HK-2 (cell line): ENCODE measurements around the gene CFAP77.
A peak's percentile ranks its signal among the peaks of the same experiment; 100 is the strongest.
"Not testable (repeated sequence)": the region's sequence is repeated elsewhere in the genome, so short reads cannot be mapped to it uniquely, and the experiment has no call there.

Source experiments
- DNase-seq: peaks from one replicate; pipeline ENCODE4 v3.0.0-alpha.2; 2018; ENCODE audit not compliant: unreplicated experiment

Gene CFAP77

DNA sequence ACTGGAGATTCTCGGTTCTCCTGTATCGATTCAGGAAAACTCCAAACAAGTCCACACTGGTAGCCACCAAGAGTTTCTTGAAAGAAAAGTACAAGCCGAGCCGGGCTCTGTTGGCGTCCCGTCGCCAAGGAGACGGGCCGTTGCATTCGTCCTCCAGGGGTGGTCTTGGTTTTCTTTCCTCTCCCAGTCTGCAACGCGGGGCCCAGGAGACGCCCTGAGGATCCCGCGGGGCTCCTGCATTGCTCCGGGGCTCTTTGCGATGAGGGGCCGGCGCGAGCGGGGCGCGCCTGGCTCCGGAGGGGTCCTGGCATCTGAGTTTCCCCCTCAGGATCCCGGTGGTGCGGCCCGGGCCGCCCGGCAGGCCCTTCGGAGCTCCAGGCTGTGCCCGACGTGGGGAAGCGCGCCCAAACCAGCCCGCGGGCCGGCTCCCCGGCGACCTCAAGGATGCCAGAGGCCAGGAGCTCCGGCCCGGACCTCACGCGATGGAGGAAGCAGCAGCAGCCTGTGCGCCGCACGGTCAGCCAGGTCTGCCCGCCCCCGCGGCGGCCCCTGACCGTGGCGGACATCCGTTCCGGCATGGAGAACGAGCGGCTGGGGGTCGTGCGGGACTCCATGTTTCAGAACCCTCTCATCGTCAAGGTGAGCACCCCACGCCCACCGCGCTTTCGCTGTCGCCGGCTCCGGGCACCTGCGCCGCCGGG is at the start of gene CFAP77:
TSS of gene CFAP77 (plus strand) at position 384 of the 701 bp plus-strand sequence. CDS start at position 445, 61 bp downstream.
- DNase-seq = peak; percentile 66

DNA sequence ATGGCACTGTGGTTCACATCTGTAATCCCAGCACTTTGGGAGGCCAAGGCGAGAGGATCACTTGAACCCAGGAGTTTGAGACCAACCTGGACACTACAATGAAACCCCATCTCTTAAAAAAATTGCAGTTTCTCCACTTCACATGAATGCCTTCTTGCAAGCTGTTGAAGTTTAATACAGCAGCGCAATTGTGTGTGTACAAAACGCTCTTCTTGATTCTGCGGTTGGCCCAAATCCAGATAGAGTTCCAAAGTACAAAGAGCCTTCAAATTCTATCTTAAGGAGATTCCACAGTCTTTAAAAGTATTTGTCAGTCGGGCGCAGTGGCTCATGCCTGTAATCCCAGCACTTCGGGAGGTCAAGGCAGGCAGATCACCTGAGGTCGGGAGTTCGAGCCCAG is 45.9 kb upstream of the CFAP77 start:
- no peak for DNase-seq

GRCh38 chr9:132365986-132366385 is 44.0 kb upstream of the CFAP77 start:
- DNase-seq = no peak

- DNase-seq = no peak
These were observed 43.5 kb upstream of the CFAP77 start for GRCh38 chr9:132366481-132366880.

- no peak for DNase-seq
These were observed 42.2 kb upstream of the CFAP77 start for GRCh38 chr9:132367613-132368313.

GRCh38 chr9:132369421-132369820 is 40.6 kb upstream of the CFAP77 start:
- DNase-seq = no peak

GRCh38 chr9:132370592-132370991 is 39.4 kb upstream of the CFAP77 start:
- DNase-seq = no peak

- peak; percentile 18 for DNase-seq
These were observed 37.6 kb upstream of the CFAP77 start for GRCh38 chr9:132372177-132373095.

- DNase-seq = not testable (repeated sequence)
These were observed 32.2 kb upstream of the CFAP77 start for GRCh38 chr9:132377769-132378168.

DNA sequence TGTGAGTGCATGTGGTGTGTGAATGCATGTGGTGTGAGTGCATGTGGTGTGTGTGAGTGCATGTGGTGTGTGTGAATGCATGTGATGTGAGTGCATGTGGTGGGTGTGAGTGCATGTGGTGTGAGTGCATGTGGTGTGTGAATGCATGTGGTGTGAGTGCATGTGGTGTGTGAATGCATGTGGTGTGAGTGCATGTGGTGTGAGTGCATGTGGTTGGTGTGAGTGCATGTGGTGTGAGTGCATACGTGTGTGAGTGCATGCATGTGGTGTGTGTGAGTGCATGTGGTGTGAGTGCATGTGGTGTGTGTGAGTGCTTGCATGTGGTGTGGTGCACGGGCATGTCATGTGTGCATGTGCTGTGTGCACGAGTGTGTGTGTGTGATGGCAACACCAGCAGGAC is 31.6 kb upstream of the CFAP77 start:
- DNase-seq = not testable (repeated sequence)

DNA sequence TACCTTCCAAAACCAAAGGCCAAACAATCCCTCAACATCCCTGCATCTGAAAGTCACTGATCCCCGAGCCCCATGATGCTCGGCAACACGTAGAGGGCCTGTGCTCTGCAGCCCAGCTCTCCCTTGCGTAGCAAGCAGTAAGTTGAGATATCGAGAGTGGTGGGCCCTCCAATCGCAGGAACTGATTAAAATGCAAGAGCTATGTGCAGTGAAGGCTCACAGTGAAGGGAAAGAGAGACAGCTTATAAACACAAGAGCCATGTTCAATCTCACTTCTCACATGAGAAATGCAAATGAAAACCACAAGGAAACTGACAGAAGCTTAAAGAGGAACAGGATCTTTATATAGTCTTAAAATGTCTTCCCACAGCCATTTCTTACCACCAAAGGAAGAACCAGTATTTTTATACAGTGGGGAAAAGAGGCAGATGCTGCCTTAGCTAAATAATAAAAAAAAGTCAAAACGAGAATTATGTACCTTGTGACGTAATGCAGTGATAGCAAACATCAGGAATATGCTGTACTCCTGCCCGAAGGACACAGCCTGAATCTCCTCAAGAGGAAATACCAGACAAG is 28.0 kb upstream of the CFAP77 start:
- DNase-seq = no peak

DNA sequence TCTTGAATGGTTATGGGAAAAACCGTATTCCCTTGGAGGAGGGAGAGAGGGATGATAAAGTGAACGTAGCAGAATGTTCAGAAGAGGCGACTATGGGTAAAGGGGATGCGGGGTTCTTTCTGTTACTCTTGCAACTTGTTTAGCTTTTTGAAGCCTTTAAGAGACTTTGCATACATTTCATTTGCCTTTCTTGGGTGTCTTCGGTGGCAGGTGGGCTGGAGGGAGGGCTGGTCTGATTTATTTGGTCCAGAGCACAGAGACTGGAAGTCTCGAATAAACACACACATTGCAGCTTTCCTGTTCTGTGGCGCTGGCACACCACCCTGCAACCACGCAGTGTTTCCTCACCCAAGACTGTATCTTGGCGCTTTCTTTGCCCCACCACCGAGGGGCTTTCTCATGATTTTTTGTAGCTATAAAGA is 26.5 kb upstream of the CFAP77 start:
- no peak for DNase-seq

- DNase-seq = no peak
These were observed 25.6 kb upstream of the CFAP77 start for GRCh38 chr9:132384376-132384775.

GRCh38 chr9:132387133-132387532 is 22.9 kb upstream of the CFAP77 start:
- no peak for DNase-seq

- DNase-seq = no peak
These were observed 19.0 kb upstream of the CFAP77 start for GRCh38 chr9:132390966-132391365.

- DNase-seq = no peak
These were observed 18.6 kb upstream of the CFAP77 start for GRCh38 chr9:132391449-132391848.

- DNase-seq = no peak
These were observed 14.5 kb upstream of the CFAP77 start for GRCh38 chr9:132395560-132395959.

GRCh38 chr9:132401824-132402223 is 8.2 kb upstream of the CFAP77 start:
- peak; percentile 32 for DNase-seq

DNA sequence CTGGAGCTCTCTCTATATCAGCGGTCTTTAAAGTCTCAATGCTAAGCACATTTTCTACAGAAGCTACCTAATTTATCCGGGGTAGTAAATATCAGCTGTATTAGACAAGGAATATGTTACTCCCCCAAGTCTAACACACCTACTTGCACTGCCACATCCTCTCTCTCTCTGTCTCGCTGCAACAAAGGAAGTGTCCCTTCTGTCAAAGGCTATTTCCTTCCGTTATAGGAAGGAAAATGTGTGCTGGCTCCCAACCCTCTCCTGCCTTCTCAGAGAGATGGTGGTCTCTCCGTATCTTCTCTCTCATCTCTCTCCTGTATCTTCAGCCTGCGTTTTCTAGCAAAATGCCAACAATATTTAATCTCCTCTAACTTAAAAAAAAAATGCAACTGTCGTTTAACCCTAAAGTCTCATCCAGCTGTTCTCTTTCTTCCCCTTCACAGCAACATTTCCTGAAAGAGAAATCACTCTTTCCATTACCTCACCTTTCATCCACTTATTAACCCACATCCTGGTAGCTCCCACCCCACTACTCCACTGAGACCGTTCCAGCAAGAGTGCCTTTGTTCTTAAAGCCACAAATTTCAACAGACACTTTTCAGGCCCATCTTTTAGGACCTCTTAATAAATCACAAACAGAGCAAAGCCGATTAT is 5.7 kb upstream of the CFAP77 start:
- DNase-seq = no peak

DNA sequence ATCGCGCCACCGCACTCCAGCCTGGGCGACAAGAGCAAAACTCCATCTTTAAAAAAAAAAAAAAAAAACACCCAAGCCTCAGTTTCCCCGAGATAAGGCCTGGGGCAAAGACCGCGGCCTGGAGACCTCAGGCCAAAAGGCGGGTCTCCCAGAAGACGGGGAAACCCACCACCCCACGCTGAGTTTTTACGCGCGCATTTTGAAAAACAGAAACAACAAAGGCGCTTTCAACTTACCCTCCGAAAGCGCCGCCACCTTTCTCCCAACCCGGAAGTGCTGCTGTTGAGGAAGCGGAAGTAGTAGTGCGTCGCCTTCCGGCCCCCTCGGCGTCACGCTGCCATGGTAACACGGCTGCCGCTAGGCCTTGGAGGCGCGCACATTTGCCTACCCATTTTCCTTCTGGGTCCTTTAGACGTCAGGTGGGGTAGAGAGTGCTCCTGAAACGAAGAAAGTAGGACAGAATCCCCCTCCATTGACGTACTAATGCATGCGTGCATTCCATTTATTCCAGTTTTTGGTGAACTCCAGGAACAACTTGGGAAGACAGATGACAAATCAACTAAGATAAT is 3.4 kb upstream of the CFAP77 start, which contains the start of gene TTF1:
TSS of gene TTF1 (minus strand) at position 287 of the 569 bp plus-strand sequence. CDS start 4,019 bp downstream, outside the sequence.
- DNase-seq = peak; percentile 83

GRCh38 chr9:132407196-132407595 is 2.8 kb upstream of the CFAP77 start:
- no peak for DNase-seq
